ENCODE measurements around the gene METTL16.

METTL16 gene

DNA sequence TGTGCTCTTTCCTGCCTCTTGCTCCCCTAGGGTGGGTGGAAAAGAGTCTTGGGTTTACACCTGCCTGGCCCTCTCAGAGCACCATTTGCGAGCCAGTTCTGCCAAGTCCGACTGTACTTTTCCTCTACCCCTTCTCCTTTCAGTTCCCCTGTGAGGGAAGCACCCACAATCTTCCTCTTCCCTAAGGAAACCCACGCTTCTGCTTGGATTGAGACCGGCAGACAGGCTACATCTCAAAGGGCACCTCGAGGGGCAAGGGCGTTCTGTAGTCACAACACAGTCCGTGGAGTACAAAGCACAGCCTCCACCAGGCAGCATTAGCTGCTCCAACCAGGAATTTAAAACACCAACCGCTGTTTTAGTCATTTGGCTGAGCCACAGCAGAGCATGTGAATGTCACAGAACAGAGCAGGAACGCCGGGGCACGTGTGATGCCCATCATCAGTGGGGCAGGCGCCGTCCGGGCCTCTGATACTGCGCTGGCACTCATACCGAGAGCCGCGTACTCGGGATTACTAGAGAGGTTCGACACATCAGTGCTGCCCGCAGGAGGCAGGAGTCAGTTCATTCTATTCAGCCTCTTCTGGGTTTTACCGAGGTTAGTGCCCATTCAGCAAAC is 97.1 kb downstream of the METTL16 start:
- H3K9me2 ChIP-seq (replicated peaks; ENCODE audit: insufficient read depth, low read length), result no peaks in the 10 kb centered on the region
- no peaks in the 10 kb centered on the region for H3K9me3 ChIP-seq (ENCODE audit: insufficient read depth, low read length)
- H3K27me3 ChIP-seq (ENCODE audit: low read length), result no peaks in the 10 kb centered on the region
- H3K4me3 ChIP-seq (ENCODE audit: insufficient read depth, low read length, poor library complexity, severe bottlenecking), result no peak overlapping the region
- H3K4me2 ChIP-seq (ENCODE audit: low read depth, low read length, poor library complexity, severe bottlenecking), result no peak overlapping the region
- H3K27ac ChIP-seq (ENCODE audit: low read depth, low read length), result no peak overlapping the region
- no peak overlapping the region for H3K9ac ChIP-seq (ENCODE audit: low read length)
- TF ChIP-seq EZH2phosphoT487 (conservative IDR thresholded peaks at IDR 0.05; ENCODE audit: low read length), result no peak
- TF ChIP-seq, protein P1, sequence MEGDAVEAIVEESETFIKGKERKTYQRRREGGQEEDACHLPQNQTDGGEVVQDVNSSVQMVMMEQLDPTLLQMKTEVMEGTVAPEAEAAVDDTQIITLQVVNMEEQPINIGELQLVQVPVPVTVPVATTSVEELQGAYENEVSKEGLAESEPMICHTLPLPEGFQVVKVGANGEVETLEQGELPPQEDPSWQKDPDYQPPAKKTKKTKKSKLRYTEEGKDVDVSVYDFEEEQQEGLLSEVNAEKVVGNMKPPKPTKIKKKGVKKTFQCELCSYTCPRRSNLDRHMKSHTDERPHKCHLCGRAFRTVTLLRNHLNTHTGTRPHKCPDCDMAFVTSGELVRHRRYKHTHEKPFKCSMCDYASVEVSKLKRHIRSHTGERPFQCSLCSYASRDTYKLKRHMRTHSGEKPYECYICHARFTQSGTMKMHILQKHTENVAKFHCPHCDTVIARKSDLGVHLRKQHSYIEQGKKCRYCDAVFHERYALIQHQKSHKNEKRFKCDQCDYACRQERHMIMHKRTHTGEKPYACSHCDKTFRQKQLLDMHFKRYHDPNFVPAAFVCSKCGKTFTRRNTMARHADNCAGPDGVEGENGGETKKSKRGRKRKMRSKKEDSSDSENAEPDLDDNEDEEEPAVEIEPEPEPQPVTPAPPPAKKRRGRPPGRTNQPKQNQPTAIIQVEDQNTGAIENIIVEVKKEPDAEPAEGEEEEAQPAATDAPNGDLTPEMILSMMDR (IDR thresholded peaks at IDR 0.05; ENCODE audit: insufficient read depth, low read length, poor library complexity, severe bottlenecking), result no peak
- peaks cover 2% of the 10 kb centered on the region; the same call in 1 of the 2 replicates for H3K36me3 ChIP-seq (ENCODE audit: low read length)
- H3K79me2 ChIP-seq (ENCODE audit: insufficient read depth, low read length), result no peaks in the 10 kb centered on the region
- peaks cover 10% of the 10 kb centered on the region for H3F3A ChIP-seq (ENCODE audit: insufficient read depth)
- no peaks in the 10 kb centered on the region for H4K20me1 ChIP-seq (ENCODE audit: low read depth, low read length)
- H2AFZ ChIP-seq (ENCODE audit: low read depth, low read length, severe bottlenecking), result no peak overlapping the region

DNA sequence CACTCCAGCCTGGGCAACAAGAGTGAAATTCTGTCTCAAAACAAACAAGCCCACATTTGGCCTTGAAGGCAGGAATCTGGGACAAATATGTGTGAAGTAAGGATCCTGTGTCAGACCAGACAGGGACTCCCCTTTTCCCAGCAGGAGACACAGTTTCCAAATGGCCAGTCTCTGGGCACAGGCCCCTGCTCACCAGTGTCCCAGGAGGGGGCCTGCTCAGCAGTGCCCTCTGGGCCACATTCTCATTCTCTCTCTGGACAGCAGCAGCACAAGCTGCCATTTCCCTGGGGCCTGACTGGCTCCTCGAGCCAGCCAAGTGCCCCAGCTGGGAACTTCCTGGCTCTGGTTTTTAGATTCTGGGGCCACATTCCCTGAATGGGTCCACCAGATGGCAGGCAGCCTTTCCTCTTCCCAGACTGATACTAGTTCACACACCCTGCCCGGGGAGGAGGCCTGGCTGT is 99.1 kb downstream of the METTL16 start:
- Histone ChIP-seq H3K36me3 (ENCODE audit: low read length) (peaks cover 2% of the 10 kb centered on the region; the same call in 1 of the 2 replicates), H3F3A (ENCODE audit: insufficient read depth) (peaks cover 10% of the 10 kb centered on the region), H3K9me3 (ENCODE audit: insufficient read depth, low read length) (no peaks in the 10 kb centered on the region), H4K20me1 (ENCODE audit: low read depth, low read length) (no peaks in the 10 kb centered on the region), H3K9ac (ENCODE audit: low read length) (no peak overlapping the region), H3K4me2 (ENCODE audit: low read depth, low read length, poor library complexity, severe bottlenecking) (no peak overlapping the region), H2AFZ (ENCODE audit: low read depth, low read length, severe bottlenecking) (no peak overlapping the region), H3K9me2 (replicated peaks; ENCODE audit: insufficient read depth, low read length) (no peaks in the 10 kb centered on the region), H3K27me3 (ENCODE audit: low read length) (no peaks in the 10 kb centered on the region), H3K27ac (ENCODE audit: low read depth, low read length) (no peak overlapping the region), H3K79me2 (ENCODE audit: insufficient read depth, low read length) (no peaks in the 10 kb centered on the region), H3K4me3 (ENCODE audit: insufficient read depth, low read length, poor library complexity, severe bottlenecking) (no peak overlapping the region)
- TF ChIP-seq, protein P1 (IDR thresholded peaks at IDR 0.05; ENCODE audit: insufficient read depth, low read length, poor library complexity, severe bottlenecking), result no peak
- no peak for TF ChIP-seq EZH2phosphoT487 (conservative IDR thresholded peaks at IDR 0.05; ENCODE audit: low read length)

DNA sequence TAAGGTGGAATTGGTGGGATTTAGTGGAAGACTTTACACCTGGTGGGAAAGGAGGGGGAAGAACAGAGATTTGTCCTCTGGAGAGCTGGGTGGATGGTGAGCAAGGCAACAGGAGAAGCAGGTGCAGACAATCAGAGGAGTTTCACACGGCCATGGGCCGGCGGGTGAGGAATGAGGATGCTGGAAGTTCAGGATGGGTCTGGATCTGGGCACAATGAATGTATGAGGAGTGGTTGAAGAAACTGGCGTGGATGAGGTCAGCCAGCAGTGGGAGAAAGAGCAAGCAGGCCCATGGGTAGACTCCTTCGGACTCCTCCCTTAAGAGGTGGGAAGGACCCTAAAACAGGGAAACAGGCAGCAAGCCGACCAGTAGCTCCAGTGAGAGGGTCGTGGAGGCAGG is 100.7 kb downstream of the METTL16 start:
- Histone ChIP-seq H3K9me2 (replicated peaks; ENCODE audit: insufficient read depth, low read length) (no peaks in the 10 kb centered on the region), H3K9me3 (ENCODE audit: insufficient read depth, low read length) (no peaks in the 10 kb centered on the region), H3F3A (ENCODE audit: insufficient read depth) (0 out of 2 replicates have a peak, but pooled peaks cover 2% of the 10 kb centered on the region), H3K27me3 (ENCODE audit: low read length) (no peaks in the 10 kb centered on the region), H3K4me3 (ENCODE audit: insufficient read depth, low read length, poor library complexity, severe bottlenecking) (no peak overlapping the region), H3K27ac (ENCODE audit: low read depth, low read length) (no peak overlapping the region), H4K20me1 (ENCODE audit: low read depth, low read length) (no peaks in the 10 kb centered on the region), H3K4me2 (ENCODE audit: low read depth, low read length, poor library complexity, severe bottlenecking) (no peak overlapping the region), H2AFZ (ENCODE audit: low read depth, low read length, severe bottlenecking) (no peak overlapping the region), H3K36me3 (ENCODE audit: low read length) (peaks cover 2% of the 10 kb centered on the region; the same call in 1 of the 2 replicates), H3K9ac (ENCODE audit: low read length) (no peak overlapping the region), H3K79me2 (ENCODE audit: insufficient read depth, low read length) (no peaks in the 10 kb centered on the region)
- no peak for TF ChIP-seq EZH2phosphoT487 (conservative IDR thresholded peaks at IDR 0.05; ENCODE audit: low read length)
- TF ChIP-seq, protein P1 (IDR thresholded peaks at IDR 0.05; ENCODE audit: insufficient read depth, low read length, poor library complexity, severe bottlenecking), result no peak
